ENCODE data around the gene KRTAP1-3. TPM values are rescaled to one million over a fixed set of nuclear protein-coding genes. Genes with fewer than 3 reads are reported as not detected.
"Not testable (repeated sequence)": the region's sequence is repeated elsewhere in the genome, so short reads cannot be mapped to it uniquely, and the experiment has no call there.

The KRTAP1-3 gene, protein sequence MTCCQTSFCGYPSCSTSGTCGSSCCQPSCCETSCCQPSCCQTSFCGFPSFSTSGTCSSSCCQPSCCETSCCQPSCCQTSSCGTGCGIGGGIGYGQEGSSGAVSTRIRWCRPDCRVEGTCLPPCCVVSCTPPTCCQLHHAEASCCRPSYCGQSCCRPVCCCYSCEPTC
- not detected for total RNA-seq

DNA sequence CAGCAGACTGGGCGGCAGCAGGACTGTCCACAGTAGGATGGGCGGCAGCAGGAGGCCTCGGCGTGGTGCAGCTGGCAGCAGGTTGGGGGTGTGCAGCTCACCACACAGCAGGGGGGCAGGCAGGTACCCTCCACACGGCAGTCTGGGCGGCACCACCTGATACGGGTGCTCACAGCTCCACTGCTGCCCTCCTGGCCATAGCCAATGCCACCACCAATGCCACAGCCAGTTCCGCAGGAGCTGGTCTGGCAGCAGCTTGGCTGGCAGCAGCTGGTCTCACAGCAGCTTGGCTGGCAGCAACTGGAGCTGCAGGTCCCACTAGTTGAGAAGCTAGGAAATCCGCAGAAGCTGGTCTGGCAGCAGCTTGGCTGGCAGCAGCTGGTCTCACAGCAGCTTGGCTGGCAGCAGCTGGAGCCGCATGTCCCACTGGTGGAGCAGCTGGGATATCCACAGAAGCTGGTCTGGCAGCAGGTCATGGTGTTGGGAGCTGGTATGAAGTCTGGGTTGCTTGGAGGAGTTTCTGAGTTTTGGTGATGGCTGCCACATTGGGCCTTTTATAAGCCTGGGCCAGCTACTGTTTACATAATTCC lies at the start of gene KRTAP1-3:
TSS of gene KRTAP1-3 (minus strand) at position 529 of the 590 bp plus-strand sequence. CDS start at position 476, 53 bp downstream.
- H3K36me3 Mint-ChIP-seq (ENCODE audit: low read depth); H3K9me3 Mint-ChIP-seq (ENCODE audit: low read depth); CTCF ChIA-PET; DNase-seq; ATAC-seq; H3K4me3 Mint-ChIP-seq; intact Hi-C loops (cut with DNase I, micrococcal nuclease); H3K4me1 Mint-ChIP-seq; H3K27me3 Mint-ChIP-seq; POLR2A ChIA-PET; H3K27ac Mint-ChIP-seq: not testable (repeated sequence)

DNA sequence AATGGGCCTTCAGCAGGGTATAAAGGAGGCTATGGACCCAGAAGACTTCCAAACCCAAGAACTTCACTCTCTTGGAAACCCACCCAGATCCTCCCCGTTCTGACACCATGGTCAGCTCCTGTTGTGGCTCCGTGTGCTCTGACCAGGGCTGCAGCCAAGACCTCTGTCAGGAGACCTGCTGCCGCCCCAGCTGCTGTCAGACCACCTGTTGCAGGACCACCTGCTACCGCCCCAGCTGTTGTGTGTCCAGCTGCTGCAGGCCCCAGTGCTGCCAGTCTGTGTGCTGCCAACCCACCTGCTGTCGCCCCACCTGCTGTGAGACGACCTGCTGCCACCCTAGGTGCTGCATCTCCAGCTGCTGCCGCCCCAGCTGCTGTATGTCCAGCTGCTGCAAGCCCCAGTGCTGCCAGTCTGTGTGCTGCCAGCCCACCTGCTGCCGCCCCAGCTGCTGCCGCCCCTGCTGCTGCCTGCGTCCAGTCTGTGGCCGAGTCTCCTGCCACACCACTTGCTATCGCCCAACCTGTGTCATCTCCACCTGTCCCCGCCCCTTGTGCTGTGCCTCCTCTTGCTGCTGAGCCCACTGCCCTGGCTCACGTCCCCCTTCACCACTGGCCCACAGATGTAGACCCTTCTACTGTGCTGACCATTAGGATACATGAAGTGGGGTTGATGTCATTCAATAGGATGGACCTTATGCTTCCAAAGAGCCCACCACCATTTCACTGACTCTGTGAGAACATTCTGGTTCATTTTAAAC lies 49.6 kb upstream of the KRTAP1-3 start, which contains the start of gene KRTAP4-7:
TSS of gene KRTAP4-7 (plus strand) at position 51 of the 757 bp plus-strand sequence. CDS start at position 108, 57 bp downstream.
- H3K4me1 Mint-ChIP-seq; ATAC-seq; H3K36me3 Mint-ChIP-seq (ENCODE audit: low read depth); H3K9me3 Mint-ChIP-seq (ENCODE audit: low read depth); POLR2A ChIA-PET; H3K4me3 Mint-ChIP-seq; H3K27ac Mint-ChIP-seq; H3K27me3 Mint-ChIP-seq; DNase-seq; CTCF ChIA-PET: not testable (repeated sequence)
- intact Hi-C loops (cut with DNase I, micrococcal nuclease), result loop anchor here in 1 of 2 experiments (2.0 kb wide), 1 partner anchor 57 kb away; the partner anchor contains the start of gene KRTAP4-6

DNA sequence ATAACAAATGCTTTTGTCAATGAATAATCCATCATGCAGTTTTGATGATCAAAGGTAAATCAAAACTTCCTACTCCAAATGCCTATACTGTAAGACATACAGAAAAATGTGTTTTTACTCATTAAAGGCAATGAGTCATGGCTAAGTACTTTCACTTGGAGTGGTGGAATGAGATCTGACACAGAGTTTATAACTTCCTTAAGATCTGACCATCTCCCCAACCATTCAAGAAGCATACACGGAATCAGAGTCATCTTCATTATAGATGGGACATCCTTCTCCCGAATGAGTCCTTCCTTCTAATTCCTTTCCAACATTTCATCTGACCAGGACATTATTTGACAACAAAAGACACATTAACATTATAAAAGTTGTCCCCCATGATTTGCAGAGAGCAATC lies 48.8 kb upstream of the KRTAP1-3 start:
- H3K9me3 Mint-ChIP-seq (ENCODE audit: low read depth); H3K4me3 Mint-ChIP-seq; H3K27ac Mint-ChIP-seq; H3K36me3 Mint-ChIP-seq (ENCODE audit: low read depth); CTCF ChIA-PET; POLR2A ChIA-PET; intact Hi-C loops (cut with DNase I, micrococcal nuclease); H3K4me1 Mint-ChIP-seq; DNase-seq; H3K27me3 Mint-ChIP-seq: not testable (repeated sequence)
- peak; percentile 42 for ATAC-seq

DNA sequence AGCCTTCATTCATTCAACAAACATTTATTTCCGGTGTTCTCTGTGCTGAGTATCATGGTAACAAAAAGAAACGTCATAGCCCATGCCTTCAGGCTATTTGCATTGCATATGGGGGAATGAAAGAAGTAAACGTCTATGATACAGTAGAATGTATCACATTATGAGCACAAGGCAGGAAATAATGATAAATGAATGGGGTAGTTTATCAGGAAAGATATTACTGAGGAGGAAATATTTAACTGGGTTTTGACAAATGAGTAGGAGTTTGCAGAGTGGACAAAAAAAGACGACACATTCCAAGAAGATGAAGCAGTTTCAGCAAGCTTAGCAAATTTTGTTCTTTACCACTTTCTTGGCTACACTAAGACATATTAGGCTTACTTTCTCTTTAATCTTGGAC lies 48.0 kb upstream of the KRTAP1-3 start:
- H3K27ac Mint-ChIP-seq, result no peak overlapping the region
- ATAC-seq (no peak), DNase-seq (no peak)
- H3K9me3 Mint-ChIP-seq (ENCODE audit: low read depth), result no peaks in the 10 kb centered on the region
- intact Hi-C loops (cut with DNase I, micrococcal nuclease), result no loop called here
- H3K27me3 Mint-ChIP-seq, result peaks cover 7% of the 10 kb centered on the region
- no peaks in the 10 kb centered on the region for H3K4me1 Mint-ChIP-seq
- CTCF ChIA-PET, result no interaction called here
- POLR2A ChIA-PET, result no interaction called here
- no peaks in the 10 kb centered on the region for H3K36me3 Mint-ChIP-seq (ENCODE audit: low read depth)
- H3K4me3 Mint-ChIP-seq, result no peak overlapping the region

DNA sequence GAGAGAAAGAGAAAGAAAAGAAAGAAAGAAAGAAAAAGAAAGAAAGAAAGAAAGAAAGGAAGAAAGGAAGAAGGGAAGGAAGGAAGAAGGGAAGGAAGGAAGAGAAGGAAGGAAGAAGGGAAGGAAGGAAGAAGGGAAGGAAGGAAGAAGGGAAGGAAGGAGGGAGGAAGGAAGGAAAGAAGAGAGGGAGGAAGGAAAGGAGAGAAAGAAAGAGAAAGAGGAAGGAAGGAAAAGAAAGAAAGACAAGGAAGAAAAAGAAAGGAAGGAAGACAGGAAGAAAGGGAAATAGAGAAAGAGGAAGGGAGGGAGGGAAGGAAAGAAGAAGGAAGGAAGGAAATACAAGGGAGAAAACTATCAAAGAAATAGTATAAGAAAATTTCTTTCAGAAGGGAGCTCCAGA lies 42.1 kb upstream of the KRTAP1-3 start:
- no peak for ATAC-seq
- Mint-ChIP-seq H3K4me3 (no peak overlapping the region), H3K27me3 (peaks cover 16% of the 10 kb centered on the region), H3K36me3 (ENCODE audit: low read depth) (no peaks in the 10 kb centered on the region), H3K4me1 (no peaks in the 10 kb centered on the region), H3K9me3 (ENCODE audit: low read depth) (no peaks in the 10 kb centered on the region), H3K27ac (no peak overlapping the region)
- CTCF ChIA-PET, result no interaction called here
- POLR2A ChIA-PET, result no interaction called here
- DNase-seq, result no peak
- intact Hi-C loops (cut with DNase I, micrococcal nuclease), result no loop called here

DNA sequence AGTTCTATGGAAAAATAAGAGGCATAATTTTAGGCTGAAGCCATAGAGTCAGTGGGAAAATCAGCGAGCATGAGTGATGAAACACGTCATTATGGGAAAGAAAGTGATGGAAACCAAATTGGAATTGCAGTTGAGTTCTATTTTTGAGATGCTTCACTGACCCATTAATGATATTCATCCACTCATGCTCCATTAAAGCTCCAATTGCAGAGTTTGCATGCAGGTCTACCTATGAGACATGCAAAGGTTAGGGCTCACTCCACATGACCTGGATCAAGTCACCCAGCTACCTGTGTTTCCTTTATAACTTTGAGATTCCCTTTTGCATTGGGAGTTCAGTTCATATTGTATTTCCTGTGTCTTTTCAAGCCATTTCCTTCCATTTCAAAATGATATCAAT lies 39.0 kb upstream of the KRTAP1-3 start:
- intact Hi-C loops (cut with DNase I, micrococcal nuclease), result no loop called here
- POLR2A ChIA-PET, result no interaction called here
- no peak for ATAC-seq

DNA sequence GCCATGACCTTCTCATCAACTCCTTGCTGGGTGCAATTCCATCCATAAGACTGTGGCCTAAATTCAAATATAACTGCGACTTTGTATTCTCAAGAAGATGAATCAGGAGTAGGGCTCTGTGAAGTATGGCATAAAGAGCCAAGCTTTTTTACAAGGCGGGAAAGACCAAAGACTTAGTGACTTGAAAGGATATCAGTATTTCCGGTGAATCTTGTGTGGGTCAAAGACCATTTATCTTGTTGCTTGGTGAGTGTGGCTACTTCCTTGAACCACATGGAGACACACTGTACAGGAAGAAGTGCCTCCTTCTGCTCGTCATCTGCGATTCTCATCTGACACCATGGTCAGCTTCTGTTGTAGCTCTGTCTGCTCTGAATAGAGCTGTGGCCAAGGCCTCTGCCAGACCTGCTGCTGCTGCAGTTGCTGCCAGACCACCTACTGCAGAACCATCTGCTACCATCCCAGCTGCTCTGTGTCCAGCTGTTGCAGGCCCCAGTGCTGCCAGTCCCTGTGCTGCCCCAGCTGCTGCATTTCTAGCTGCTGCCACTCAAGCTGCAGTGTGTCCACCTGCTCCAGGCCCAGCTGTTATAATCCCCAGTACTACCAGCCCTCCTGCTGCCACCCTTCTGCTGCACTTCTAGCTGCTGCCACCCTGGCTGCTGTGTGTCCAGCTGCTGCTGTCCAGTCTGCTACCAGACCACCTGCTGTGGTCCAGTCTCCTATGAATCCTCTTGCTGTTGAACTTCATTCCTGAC lies 37.1 kb upstream of the KRTAP1-3 start:
- ChIA-PET CTCF (interaction anchor here (1.1 kb wide), 1 partner anchor 117 kb away, joined by 5 read pairs; no protein-coding TSS in a partner anchor), POLR2A (no interaction called here)
- H3K4me1 Mint-ChIP-seq, result no peaks in the 10 kb centered on the region
- no peaks in the 10 kb centered on the region for H3K9me3 Mint-ChIP-seq (ENCODE audit: low read depth)
- H3K27me3 Mint-ChIP-seq, result peaks cover 10% of the 10 kb centered on the region
- ATAC-seq, result no peak
- no peaks in the 10 kb centered on the region for H3K36me3 Mint-ChIP-seq (ENCODE audit: low read depth)
- intact Hi-C loops (cut with DNase I, micrococcal nuclease), result no loop called here
- H3K27ac Mint-ChIP-seq, result no peak overlapping the region
- no peak for DNase-seq
- no peak overlapping the region for H3K4me3 Mint-ChIP-seq

More for the DNA sequence above, 39.0 kb upstream of the KRTAP1-3 start:
- H3K27ac Mint-ChIP-seq, result no peak overlapping the region
- CTCF ChIA-PET, result interaction anchor here (0.9 kb wide), 1 partner anchor 35 kb away, joined by 3 read pairs; no protein-coding TSS in a partner anchor
- H3K4me1 Mint-ChIP-seq, result no peaks in the 10 kb centered on the region
- no peaks in the 10 kb centered on the region for H3K9me3 Mint-ChIP-seq (ENCODE audit: low read depth)
- no peak overlapping the region for H3K4me3 Mint-ChIP-seq
- H3K27me3 Mint-ChIP-seq, result peaks cover 16% of the 10 kb centered on the region
- no peak for DNase-seq
- no peaks in the 10 kb centered on the region for H3K36me3 Mint-ChIP-seq (ENCODE audit: low read depth)

DNA sequence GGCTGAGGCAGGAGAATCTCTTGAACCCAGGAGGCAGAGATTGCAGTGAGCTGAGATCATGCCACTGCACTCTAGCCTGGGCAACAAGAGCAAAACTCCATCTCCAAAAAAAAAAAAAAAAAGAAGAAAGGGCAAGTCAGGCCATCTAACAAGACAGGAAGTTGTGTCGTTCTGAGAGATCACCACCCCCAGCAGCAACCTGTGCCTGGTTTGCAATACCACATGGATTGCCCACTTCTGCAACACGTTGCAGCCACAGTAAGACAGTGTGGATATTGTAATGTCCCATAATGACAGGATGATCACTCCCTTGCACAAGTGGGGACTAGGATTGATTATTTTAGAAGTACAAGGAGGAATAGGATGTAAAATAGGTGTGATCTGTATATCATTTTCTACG lies 34.4 kb upstream of the KRTAP1-3 start:
- CTCF ChIA-PET, result interaction anchor here (0.7 kb wide), 1 partner anchor 28 kb away, joined by 3 read pairs; the partner anchor contains the start of gene KRTAP1-1
- POLR2A ChIA-PET, result no interaction called here
- Mint-ChIP-seq H3K27ac (no peak overlapping the region), H3K9me3 (ENCODE audit: low read depth) (no peaks in the 10 kb centered on the region), H3K27me3 (peaks cover 2% of the 10 kb centered on the region), H3K4me3 (no peak overlapping the region), H3K4me1 (no peaks in the 10 kb centered on the region), H3K36me3 (ENCODE audit: low read depth) (no peaks in the 10 kb centered on the region)
- intact Hi-C loops (cut with DNase I, micrococcal nuclease), result no loop called here
- no peak for DNase-seq
- no peak for ATAC-seq

DNA sequence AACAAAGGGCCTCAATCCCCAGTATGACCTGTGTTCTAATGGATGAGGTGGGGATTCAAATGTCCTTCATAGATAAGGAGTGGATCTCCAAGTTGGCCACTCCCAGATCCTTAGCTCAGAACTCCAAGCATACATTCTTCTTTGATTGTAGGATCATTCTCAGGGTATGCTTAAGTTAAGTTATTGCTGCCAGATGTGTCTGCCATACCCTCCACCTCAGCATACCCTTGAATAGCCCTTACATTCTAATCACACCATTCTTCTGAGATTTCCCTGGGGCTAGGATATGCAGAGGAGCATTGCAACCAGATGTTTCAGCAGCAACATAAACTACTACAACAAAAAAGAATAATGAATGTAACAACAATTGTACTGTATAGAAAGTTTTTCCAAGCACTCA lies 32.6 kb upstream of the KRTAP1-3 start:
- intact Hi-C loops (cut with DNase I, micrococcal nuclease), result no loop called here
- CTCF ChIA-PET, result no interaction called here
- Mint-ChIP-seq H3K9me3 (ENCODE audit: low read depth) (no peaks in the 10 kb centered on the region), H3K27ac (no peak overlapping the region), H3K4me1 (no peaks in the 10 kb centered on the region), H3K36me3 (ENCODE audit: low read depth) (no peaks in the 10 kb centered on the region), H3K4me3 (no peak overlapping the region), H3K27me3 (peaks cover 2% of the 10 kb centered on the region)
- no peak for ATAC-seq
- no peak for DNase-seq
- POLR2A ChIA-PET, result no interaction called here

DNA sequence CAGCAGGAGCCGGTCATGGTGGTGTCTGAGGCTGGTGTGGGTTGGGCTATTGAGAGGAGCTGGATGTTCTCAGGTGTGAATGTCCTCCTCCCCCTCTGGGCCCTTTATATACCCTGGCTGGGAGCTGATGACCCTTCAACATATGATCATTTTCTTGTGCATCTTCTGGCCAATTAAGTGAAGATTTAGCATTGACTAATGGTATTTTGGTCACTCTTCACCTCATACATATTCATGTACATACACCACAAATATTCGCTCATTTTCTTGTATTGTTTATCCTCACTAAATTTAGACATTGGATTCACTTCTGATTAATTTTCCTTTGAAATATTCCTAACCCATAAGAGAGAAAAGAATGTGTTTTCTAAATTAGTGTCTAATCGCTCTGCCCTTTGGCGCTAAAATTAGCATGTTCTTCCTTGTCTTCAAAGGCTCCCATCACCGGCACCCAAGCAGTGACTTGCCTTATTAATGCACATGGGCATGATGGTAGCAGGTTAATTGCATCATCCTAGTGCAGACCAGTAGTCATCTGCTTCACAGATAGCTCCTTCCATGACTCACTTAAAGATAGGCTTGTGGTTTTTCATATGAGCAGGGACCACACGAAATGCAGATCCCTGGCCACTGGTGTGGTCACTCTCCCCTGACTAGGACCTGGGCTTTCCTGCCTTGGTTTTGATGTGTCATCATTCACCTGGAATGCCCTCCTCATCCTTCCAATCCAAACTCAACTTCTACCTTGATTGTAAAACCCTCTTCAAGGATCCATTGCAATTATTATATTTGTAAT lies 31.4 kb upstream of the KRTAP1-3 start, which contains the start of gene KRTAP2-4:
TSS of gene KRTAP2-4 (minus strand) at position 51 of the 796 bp plus-strand sequence. CDS start at position 17, 34 bp downstream.
- CTCF ChIA-PET, result no interaction called here
- Mint-ChIP-seq H3K9me3 (ENCODE audit: low read depth) (no peaks in the 10 kb centered on the region), H3K27ac (no peak within 1 kb of the TSS), H3K4me3 (no peak within 1 kb of the TSS), H3K4me1 (no peaks in the 10 kb centered on the region), H3K27me3 (peaks cover 4% of the 10 kb centered on the region), H3K36me3 (ENCODE audit: low read depth) (no peaks in the 10 kb centered on the region)
- DNase-seq (no peak), ATAC-seq (no peak)
- intact Hi-C loops (cut with DNase I, micrococcal nuclease), result no loop called here
- POLR2A ChIA-PET, result no interaction called here

All from activated CD4-positive, alpha-beta T cell treated with anti-CD3 and anti-CD28 coated beads for 36 hours (primary cell).